ENCODE data around the gene ALDOB.

- TF ChIP-seq CTCF (IDR thresholded peaks at IDR 0.05; ENCODE audit: low read depth, low read length, poor library complexity, severe bottlenecking) = no peak
- no peak for TF ChIP-seq EZH2phosphoT487 (IDR thresholded peaks at IDR 0.05; ENCODE audit: borderline replicate concordance, low read length)
Measured at GRCh38 chr9:101450931-101451330, 15.4 kb upstream of the ALDOB start.
